Astrocyte of the spinal cord (primary cell): ENCODE data around the gene OTUD3.

Experiments used
- DNase-seq: peaks from one replicate; pipeline ENCODE4 v3.0.0; 2011; ENCODE audit warnings: low read depth, low spot score
- H3K4me3 ChIP-seq: 2 replicates; pipeline ENCODE4 v1.5.1; 2011; ENCODE audit warnings: low read depth, mild to moderate bottlenecking, low read length, moderate library complexity
- CTCF ChIP-seq: IDR thresholded peaks from 2 replicates; pipeline ENCODE4 v1.5.1; 2012; ENCODE audit warnings: low read depth, mild to moderate bottlenecking, low read length, inconsistent platforms
- in situ Hi-C: cut with HindIII; loops from 2 replicates; pipeline ENCODE4 v1.10.0; 2017; ENCODE audit warnings: low sequenced_read_pairs

The OTUD3 gene

GRCh38 chr1:19932866-19933265, 50.7 kb downstream of the OTUD3 start:
- TF ChIP-seq CTCF, result no peak
- in situ Hi-C loops, result no loop called here
- no peak for DNase-seq
- H3K4me3 ChIP-seq, result no peak overlapping the region

GRCh38 chr1:19934336-19934735, 52.1 kb downstream of the OTUD3 start:
- DNase-seq, result no peak
- H3K4me3 ChIP-seq, result no peak overlapping the region
- no peak for TF ChIP-seq CTCF
- in situ Hi-C loops, result no loop called here

- in situ Hi-C loops, result no loop called here
- H3K4me3 ChIP-seq, result no peak overlapping the region
Observed at GRCh38 chr1:19936061-19936750, 54.0 kb downstream of the OTUD3 start.

GRCh38 chr1:19938472-19938871, 56.3 kb downstream of the OTUD3 start:
- no peak overlapping the region for H3K4me3 ChIP-seq
- in situ Hi-C loops, result no loop called here
- DNase-seq, result no peak
- TF ChIP-seq CTCF, result no peak

More at GRCh38 chr1:19936061-19936750, 54.0 kb downstream of the OTUD3 start:
- no peak for TF ChIP-seq CTCF
- DNase-seq, result no peak

- H3K4me3 ChIP-seq, result no peak overlapping the region
- TF ChIP-seq CTCF, result no peak
- no peak for DNase-seq
- in situ Hi-C loops, result no loop called here
Observed at GRCh38 chr1:19940486-19941205, 58.5 kb downstream of the OTUD3 start.

GRCh38 chr1:19941206-19941568, 59.0 kb downstream of the OTUD3 start:
- in situ Hi-C loops, result no loop called here
- H3K4me3 ChIP-seq, result no peak overlapping the region
- no peak for TF ChIP-seq CTCF
- no peak for DNase-seq
